Calu3 (cell line): Measurements from ENCODE around the gene HUNK. TPM values are rescaled to one million over a fixed set of nuclear protein-coding genes. Genes with fewer than 3 reads are reported as not detected.

ENCODE experiments used
- BruUV-seq: library from RNA; stranded (reverse); fragments of 400-500 nt; replicated peaks from 2 replicates; lab custom pipeline; 2021; lab: Mats Ljungman, UMichigan
- CTCF ChIA-PET: fragments of 300-600 bp; sonication (Branson Sonifier 250); formaldehyde crosslinking; loops from one replicate; lab custom pipeline; 2022; ENCODE audit warnings: antibody characterized with exemption; lab: Charles Lee
- DNase-seq: peaks from one replicate; pipeline ENCODE4 v3.0.0; 2022
- H3K27ac Mint-ChIP-seq: one replicate; pipeline ENCODE4 v1.8.0; 2022; ENCODE audit warnings: mixed read lengths; ENCODE audit not compliant: unreplicated experiment
- H3K27me3 Mint-ChIP-seq: one replicate; pipeline ENCODE4 v1.8.0; 2022; ENCODE audit warnings: mixed read lengths; ENCODE audit not compliant: unreplicated experiment
- H3K36me3 Mint-ChIP-seq: one replicate; pipeline ENCODE4 v1.8.0; 2022; ENCODE audit warnings: mild to moderate bottlenecking, moderate library complexity, mixed read lengths; ENCODE audit not compliant: insufficient read depth, unreplicated experiment
- H3K4me1 Mint-ChIP-seq: one replicate; pipeline ENCODE4 v1.8.0; 2022; ENCODE audit warnings: mild to moderate bottlenecking, low read depth, mixed read lengths; ENCODE audit not compliant: unreplicated experiment
- H3K4me3 Mint-ChIP-seq: one replicate; pipeline ENCODE4 v1.8.0; 2022; ENCODE audit warnings: mild to moderate bottlenecking, low read depth, moderate library complexity, mixed read lengths; ENCODE audit not compliant: unreplicated experiment
- H3K9me3 Mint-ChIP-seq: one replicate; pipeline ENCODE4 v1.8.0; 2022; ENCODE audit warnings: low read depth, mixed read lengths; ENCODE audit not compliant: unreplicated experiment
- intact Hi-C: fragments of 100-400 bp; cut with micrococcal nuclease; formaldehyde crosslinking; loops from one replicate; pipeline ENCODE4 v1.10.0; 2022; ENCODE audit not compliant: unreplicated experiment
- total RNA-seq: library from RNA; stranded (reverse); gene quantifications from 2 replicates; pipeline ENCODE4 v1.2.3, GENCODE V29; 2022
- TF ChIP-seq, protein P1 (sequence below): fragments of 200-600 bp; IDR thresholded peaks from one replicate; pipeline ENCODE4 v1.8.0; 2022; ENCODE audit warnings: antibody characterized with exemption; ENCODE audit not compliant: unreplicated experiment

Gene HUNK
- total RNA-seq, 1 experiment from 2014 or later = 2.3 TPM

DNA sequence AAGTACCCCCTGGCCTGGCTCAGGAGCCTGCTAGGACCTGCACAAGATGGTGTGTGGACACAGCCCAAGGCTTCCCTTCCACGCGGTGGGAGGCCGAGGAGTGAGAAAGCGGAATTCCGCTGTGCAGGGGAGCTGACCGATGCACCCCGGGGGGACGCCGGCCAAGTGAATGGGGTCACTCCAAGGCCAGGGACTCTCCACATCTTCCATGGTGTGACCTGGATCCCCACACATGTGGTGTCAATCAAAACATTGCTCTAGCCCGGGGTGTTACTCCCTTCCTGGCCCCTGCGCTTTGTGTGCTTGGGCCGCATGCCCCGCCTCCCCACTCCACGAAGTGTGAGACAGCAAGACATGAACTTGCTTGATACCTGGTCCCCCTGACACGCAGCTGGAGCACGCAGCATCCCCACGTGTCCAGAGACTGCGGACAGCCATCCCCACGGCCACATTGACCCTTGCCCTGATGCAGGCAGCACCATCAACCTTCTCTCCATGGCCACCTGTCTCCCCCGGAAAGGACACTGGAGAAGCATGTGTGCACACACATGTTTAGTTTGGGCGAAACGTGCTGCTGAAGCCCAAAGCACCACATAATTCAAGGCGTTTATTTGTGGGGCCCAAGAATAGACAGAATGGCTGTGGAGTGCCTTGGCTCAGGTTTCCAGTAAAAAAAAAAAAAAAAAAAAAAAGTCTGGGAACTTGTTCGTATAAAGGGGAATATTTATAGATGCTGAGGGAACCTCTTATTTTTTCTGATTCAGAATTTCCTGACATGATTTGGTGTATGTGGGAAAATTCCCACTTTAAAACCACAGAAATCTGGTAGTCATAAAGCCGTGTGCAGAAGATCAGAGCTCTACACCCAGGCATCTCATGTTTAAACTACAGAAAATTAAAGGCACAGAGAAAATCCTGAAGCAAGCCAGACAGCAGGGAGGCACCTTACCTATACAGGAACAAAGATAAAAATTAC lies 171.7 kb downstream of the HUNK start:
- Mint-ChIP-seq H3K27me3 (peaks cover 26% of the 10 kb centered on the region), H3K4me3 (no peak overlapping the region), H3K4me1 (no peaks in the 10 kb centered on the region), H3K27ac (no peak overlapping the region), H3K9me3 (peaks cover 7% of the 10 kb centered on the region), H3K36me3 (no peaks in the 10 kb centered on the region)
- intact Hi-C loops = no loop called here
- BruUV-seq = no TSS peak
- no peak for DNase-seq
- CTCF ChIA-PET = no interaction called here
- TF ChIP-seq, protein P1, sequence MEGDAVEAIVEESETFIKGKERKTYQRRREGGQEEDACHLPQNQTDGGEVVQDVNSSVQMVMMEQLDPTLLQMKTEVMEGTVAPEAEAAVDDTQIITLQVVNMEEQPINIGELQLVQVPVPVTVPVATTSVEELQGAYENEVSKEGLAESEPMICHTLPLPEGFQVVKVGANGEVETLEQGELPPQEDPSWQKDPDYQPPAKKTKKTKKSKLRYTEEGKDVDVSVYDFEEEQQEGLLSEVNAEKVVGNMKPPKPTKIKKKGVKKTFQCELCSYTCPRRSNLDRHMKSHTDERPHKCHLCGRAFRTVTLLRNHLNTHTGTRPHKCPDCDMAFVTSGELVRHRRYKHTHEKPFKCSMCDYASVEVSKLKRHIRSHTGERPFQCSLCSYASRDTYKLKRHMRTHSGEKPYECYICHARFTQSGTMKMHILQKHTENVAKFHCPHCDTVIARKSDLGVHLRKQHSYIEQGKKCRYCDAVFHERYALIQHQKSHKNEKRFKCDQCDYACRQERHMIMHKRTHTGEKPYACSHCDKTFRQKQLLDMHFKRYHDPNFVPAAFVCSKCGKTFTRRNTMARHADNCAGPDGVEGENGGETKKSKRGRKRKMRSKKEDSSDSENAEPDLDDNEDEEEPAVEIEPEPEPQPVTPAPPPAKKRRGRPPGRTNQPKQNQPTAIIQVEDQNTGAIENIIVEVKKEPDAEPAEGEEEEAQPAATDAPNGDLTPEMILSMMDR = no peak

DNA sequence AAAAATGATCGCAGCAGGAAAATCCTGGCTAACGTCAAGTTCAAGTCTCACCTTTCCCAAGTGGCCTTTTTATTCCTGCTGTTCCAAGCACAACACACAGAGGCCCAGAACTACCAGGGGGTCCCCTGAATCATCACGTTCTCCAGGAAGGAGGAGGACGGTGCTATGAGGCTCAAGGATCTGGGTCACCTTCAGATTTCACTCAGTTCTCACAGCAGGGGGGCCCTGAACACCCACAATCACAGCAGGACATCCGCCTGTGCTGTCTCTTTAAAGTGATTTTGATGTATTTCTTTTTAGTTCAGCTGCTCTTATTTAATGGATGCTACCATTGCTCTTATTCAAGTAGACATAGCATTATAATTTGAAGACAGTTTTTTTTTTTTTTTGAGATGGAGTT lies 173.4 kb downstream of the HUNK start:
- CTCF ChIA-PET = interaction anchor here (0.7 kb wide), 1 partner anchor 66 kb away, joined by 3 read pairs; no protein-coding TSS in a partner anchor
- Mint-ChIP-seq H3K4me1 (no peaks in the 10 kb centered on the region), H3K27ac (no peak overlapping the region), H3K36me3 (no peaks in the 10 kb centered on the region), H3K27me3 (peaks cover 18% of the 10 kb centered on the region), H3K9me3 (peaks cover 6% of the 10 kb centered on the region), H3K4me3 (no peak overlapping the region)
- no TSS peak for BruUV-seq
- TF ChIP-seq, protein P1 = no peak
- intact Hi-C loops = no loop called here
- DNase-seq = no peak

DNA sequence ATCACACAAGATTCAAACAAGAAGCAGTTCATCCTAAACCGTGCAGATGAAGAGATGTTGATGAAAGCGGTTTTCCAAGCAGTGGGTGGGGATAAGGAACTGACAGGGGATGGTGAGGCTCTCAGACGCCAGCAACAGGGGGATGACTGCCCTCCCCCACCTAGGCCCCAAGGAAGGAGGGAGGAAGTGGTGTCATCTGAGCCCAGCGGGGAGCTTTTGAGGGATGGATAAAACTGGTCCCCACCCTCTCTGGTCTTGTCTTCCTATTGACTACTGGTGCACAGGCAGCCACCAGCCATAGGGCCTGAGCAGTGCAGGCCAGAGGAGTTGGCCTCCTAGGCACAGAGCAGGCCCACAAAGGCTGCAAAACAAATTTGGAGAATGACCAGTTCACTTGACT lies 175.5 kb downstream of the HUNK start:
- TF ChIP-seq, protein P1 = no peak
- H3K36me3 Mint-ChIP-seq = no peaks in the 10 kb centered on the region
- DNase-seq = no peak
- CTCF ChIA-PET = no interaction called here
- H3K4me1 Mint-ChIP-seq = no peaks in the 10 kb centered on the region
- H3K4me3 Mint-ChIP-seq = no peak overlapping the region
- intact Hi-C loops = no loop called here
- H3K27ac Mint-ChIP-seq = no peak overlapping the region
- peaks cover 12% of the 10 kb centered on the region for H3K27me3 Mint-ChIP-seq
- H3K9me3 Mint-ChIP-seq = no peaks in the 10 kb centered on the region
- no TSS peak for BruUV-seq

Other genes starting within 250 kb of the HUNK start
- gene SOD1, start 213.3 kb upstream of the HUNK start, total RNA-seq = 223 and 227 TPM in 2 replicates
- gene SCAF4, start 140.9 kb upstream of the HUNK start, total RNA-seq = 30.8 and 31.2 TPM in 2 replicates